ENCODE results near the gene COA7.

COA7 gene

GRCh38 chr1:52667984-52668383 is 30.2 kb downstream of the COA7 start:
- DNase-seq = no peak

- DNase-seq = no peak
Observed at GRCh38 chr1:52667290-52667689, 30.9 kb downstream of the COA7 start.

DNA sequence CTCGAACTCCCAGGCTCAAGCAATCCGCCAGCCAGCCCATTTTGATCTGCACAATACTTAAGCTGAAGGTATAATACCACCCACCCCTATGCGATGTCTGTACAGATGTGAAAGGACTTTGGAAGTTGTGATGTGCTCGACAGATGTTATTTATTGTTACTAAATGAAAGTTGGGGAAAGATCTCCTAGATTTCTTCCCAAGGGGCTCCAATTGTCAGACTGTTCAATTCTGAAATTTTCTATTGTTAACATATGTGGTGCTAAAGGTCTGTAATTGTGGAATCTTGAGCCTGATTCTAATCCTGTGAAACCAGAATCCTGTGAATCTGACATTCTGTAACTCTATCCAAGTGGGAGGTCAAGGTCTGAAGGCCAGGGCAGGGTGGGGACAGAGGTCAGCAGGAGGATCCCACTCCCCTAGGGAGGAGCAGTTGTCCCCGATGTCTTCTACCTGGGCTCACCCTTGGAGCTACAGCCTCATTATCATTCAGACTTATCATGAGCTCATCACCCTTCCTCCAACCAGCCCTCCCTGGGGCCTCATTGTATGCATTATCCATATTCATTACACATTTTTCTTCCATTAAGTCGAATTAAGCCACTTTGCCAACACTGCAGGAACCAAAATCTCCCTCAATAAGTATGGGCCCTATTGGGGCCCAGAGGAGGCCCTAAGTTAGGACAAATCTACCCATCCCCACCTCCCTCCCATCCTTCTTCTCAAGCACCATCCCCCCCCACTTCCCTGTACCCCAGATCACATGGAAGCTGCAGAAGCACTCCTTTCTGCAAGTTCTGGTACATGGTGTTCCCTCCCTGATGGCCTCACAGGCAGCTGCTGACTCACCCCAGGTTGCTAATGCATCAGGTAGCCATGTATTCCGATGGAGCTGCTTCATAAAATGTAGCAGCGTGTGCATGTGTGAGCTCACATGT is 32.9 kb downstream of the COA7 start:
- peak; percentile 20 for DNase-seq

DNA sequence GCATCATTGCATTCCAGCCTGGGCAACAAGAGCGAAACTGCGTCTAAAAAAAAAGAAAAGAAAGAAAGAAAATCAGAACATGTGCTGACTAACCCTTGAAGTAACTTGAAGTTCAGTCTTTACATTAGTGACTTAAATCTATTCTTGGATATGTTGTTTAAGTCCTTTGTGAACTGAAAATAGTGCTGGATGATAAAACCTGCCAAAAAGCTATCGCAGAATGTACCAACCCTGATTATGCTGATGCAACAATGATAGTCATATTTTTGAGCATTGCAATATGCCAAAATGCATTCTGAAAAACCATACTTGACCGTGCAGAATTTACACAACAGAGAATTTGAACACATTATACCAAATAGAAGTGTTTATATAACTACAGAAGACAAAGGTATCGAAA is 34.4 kb downstream of the COA7 start:
- no peak for DNase-seq

DNA sequence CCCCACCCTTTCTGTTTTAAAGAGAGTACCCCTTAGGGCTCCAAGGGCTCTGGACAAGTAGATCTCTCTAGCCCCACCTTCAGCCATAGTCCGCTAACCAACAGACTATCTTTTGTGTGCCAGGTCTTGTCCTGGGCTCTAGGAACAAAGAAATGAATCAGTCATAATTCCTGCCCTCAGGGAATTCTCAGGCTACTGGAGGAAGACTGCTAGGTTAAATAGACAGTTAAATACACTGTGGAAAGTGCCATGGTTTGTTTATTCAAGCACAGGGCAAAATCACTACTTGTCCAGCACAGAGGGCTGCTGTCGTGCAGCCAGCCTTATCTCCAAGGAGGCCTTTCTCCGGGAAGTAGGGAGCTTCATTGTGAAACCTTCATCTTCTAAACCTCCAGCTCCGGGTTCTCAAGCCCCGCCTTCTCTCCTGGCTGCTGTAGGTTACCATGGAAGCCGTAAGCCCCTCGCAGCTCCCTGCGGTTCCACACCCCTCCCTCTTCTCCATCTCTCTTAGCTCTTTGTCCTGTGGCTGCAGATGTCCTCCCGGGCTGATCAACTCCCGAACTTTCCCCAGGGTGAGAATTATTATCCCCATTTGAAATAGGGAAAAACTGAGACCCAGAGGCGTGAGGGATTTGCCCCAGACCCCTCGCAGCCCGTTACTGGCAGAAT is 35.4 kb downstream of the COA7 start:
- DNase-seq = peak; percentile 95

DNA sequence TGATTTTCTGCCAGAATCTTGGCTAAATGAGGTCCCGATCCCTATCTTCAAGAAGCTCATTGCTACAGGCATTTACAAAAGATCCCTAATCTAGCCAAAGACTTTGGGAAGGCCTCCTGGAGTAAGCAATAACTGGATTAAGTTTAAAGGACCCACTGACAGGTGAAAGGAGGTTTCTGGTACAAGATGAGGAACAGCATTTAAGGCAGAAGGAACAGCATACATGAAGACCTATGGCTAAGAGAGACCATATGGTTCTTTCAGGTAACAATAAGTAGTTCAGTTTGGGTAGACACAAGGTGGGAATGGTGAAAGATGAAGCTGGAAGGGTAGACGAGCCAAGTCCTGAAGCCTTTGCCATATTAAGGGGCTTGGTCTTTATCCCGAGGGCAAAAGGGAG is 37.3 kb downstream of the COA7 start:
- DNase-seq = no peak

GRCh38 chr1:52659851-52660596 is 38.1 kb downstream of the COA7 start:
- DNase-seq = peak; percentile 11

GRCh38 chr1:52659356-52659755 is 38.8 kb downstream of the COA7 start:
- no peak for DNase-seq

- no peak for DNase-seq
Observed at GRCh38 chr1:52658795-52659194, 39.4 kb downstream of the COA7 start.

DNA sequence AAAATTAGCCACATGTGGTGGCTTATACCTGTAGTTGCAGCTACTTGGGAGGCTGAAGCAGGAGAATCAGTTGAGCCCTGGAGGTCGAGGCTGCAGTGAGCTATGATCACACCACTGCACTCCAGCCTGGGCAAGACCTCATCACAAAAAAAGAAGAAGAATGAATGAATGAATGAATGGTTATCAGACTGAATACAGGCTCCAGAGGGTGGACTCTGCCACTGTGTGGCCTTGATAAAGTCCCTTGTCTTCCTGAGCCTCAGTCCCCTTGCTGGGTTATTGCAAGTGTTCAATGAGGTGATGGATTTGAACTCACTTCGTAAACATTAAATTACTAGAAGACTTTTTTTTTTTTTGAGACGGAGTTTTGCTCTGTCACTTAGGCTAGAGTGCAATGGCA is 40.4 kb downstream of the COA7 start:
- DNase-seq = no peak

GRCh38 chr1:52654063-52654462 is 44.1 kb downstream of the COA7 start:
- DNase-seq = no peak

GRCh38 chr1:52653207-52653849 is 44.8 kb downstream of the COA7 start:
- DNase-seq = no peak

DNA sequence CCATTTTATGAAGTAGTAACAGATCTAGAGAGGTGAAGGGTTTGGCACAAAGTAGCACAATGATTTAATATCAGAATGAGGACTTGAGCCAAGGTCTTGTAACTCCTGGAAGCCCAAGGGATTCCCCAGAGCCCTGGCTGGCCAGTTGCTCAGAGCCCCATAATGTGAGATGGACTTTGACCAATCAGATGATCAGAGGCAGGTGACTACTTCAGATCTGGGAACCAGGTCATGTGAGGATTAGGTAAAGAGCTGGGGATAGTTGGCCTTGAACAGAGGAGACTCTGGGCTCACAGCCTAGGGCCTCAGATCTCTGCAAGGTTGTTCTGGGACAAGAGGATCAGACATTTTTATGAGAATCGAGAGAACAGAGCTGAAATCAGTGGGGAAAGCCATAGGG is 46.2 kb downstream of the COA7 start:
- DNase-seq = no peak

- no peak for DNase-seq
Observed at GRCh38 chr1:52645261-52645660, 52.9 kb downstream of the COA7 start.

DNA sequence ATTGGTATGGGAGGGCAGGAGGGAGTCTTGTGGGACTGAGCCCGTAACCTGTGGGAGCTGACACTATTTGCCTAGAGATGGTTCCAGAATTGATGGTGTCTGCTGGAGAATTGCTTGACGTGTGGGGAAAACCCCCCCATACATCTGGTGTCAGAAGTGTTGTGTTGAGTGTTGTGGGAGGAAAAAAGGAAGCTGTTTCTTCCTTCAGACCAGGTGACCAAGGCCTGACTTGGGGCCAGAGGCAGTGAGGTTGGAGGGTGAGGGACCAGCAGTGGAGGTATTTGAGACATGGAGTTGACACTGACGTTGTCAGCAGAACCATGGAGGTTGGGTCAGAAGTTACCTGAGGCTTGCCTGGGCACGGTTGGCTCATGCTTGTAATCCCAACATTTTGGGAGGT is 56.8 kb downstream of the COA7 start:
- DNase-seq = no peak

GRCh38 chr1:52640697-52641096 is 57.5 kb downstream of the COA7 start:
- peak; percentile 77 for DNase-seq

DNA sequence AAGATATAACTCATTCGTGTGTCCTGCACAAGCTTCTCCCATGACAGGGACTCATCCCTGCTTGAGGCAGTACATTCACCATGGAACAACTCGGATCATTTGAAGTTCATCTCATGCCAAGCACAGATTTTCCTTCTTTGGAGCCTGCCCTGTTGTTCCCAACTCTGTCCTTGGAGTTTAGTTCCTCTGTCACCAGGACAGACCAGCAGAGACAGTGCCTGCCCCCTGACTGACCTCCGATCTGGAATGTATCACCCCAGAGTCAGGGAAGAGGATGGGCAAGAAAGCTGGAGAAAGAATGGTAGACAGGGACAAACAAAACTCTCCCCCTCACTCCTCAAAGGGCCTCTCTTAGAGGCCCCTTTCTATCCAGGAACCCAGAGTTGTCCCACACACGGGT is 60.2 kb downstream of the COA7 start:
- DNase-seq = no peak

- DNase-seq = peak; percentile 64
Observed at GRCh38 chr1:52636721-52637695, 61.1 kb downstream of the COA7 start.

DNA sequence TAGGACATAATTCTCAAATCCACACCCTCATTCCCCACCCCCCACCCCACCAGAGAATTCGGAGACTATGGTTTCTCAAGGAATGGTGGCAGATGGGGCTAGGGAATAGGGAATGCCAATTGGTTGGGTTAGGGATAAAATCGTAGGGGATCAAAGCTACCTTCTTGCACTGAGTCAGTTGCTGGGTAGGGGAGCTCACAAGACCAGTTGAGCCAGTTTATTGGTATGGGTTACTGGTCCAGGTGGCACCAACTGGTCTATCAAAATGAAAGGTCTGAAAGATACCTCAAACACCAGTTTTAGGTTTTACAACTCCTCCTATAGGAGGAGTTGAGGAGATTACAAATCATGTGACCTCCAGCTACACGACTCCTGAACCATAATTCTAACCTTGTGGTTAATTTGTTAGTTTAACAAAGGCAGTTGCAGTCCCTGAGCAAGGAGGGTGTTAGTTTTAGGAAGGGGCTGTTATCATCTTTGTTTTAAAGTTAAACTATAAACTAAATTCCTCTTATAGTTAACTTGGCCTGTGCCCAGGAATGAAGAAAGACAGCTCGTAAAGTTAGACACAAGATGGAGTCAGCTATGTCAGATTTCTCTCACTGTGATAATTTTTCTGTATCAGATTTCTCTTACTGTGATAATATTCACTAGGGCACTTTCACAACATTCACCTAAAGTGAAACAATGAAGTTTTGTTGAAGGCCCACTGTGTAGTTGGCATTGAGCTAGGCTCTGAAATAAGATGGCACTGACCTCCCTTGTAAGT is 62.6 kb downstream of the COA7 start:
- no peak for DNase-seq

Measured in NCI-H69 (cell line).